Measurements from ENCODE around the gene NDST1. TPM values are rescaled to one million over a fixed set of nuclear protein-coding genes. Genes with fewer than 3 reads are reported as not detected.

NDST1 gene
- total RNA-seq, 1 experiment from 2014 or later: 33.1 TPM

DNA sequence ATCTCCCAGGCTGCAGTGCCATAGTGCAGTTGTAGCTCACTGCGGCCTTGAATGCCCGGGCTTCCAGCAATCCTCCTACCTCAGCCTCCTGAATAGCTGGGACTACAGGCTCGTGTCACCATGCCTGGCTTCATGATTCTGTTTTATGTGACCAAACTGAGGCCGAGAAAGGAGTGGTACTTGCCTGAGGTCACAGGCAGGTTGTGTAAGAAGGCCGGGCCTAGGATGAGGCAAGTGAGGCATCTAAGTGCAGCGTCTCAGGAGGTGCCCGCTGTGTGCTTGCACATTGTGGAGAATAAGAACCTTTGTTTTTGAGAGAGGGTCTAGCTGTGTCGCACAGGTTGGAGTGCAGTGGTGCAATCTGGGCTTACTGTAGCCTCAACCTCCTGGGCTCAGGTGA is 2.1 kb upstream of the NDST1 start:
- Histone ChIP-seq H3K4me3 (replicated peaks in 1 of 2; ENCODE audit: low read depth in 1 of 2, low read length in 2 of 2) (no peak overlapping the region), H3K79me2 (ENCODE audit: insufficient read depth, low read length) (peaks cover 78% of the 10 kb centered on the region), H3K9me2 (ENCODE audit: insufficient read depth) (no peaks in the 10 kb centered on the region), H3K27me3 (ENCODE audit: insufficient read depth, low read length) (no peaks in the 10 kb centered on the region), H3K9me3 (ENCODE audit: control insufficient read depth in 1 of 2, insufficient read depth in 1 of 2, low read depth in 1 of 2, low read length in 2 of 2) (no peaks in the 10 kb centered on the region), H3K4me1 (ENCODE audit: control insufficient read depth in 1 of 2, insufficient read depth in 2 of 2, low read length in 2 of 2) (peaks cover 3 to 39% of the 10 kb centered on the region in 2 experiments; a peak in 3 of 4 replicates), H3K9ac (ENCODE audit: low read length) (no peak overlapping the region), H2AFZ (ENCODE audit: low read depth, low read length, poor library complexity, severe bottlenecking) (no peak overlapping the region), H3K27ac (ENCODE audit: low read depth, low read length) (no peak overlapping the region), H3K36me3 (ENCODE audit: control insufficient read depth in 1 of 2, insufficient read depth in 2 of 2, low read length in 2 of 2) (no peaks in the 10 kb centered on the region), H4K20me1 (ENCODE audit: insufficient read depth) (no peaks in the 10 kb centered on the region; the same call in 1 of the 2 replicates), H3K4me2 (ENCODE audit: low read length) (no peak overlapping the region)
- ATAC-seq: no peak
- intact Hi-C loops (cut with micrococcal nuclease): no loop called here
- ChIA-PET POLR2A (no interaction called here), RAD21 (ENCODE audit: low non-redundant PET in 1 of 2, low total read pairs in 2 of 2, uncharacterized antibody in 2 of 2, unreplicated experiment in 2 of 2) (no interaction called here), CTCF (no interaction called here)
- no peak for DNase-seq (ENCODE audit: low read depth, low spot score)
- no peak for TF ChIP-seq EZH2phosphoT487 (IDR thresholded peaks at IDR 0.05; ENCODE audit: borderline replicate concordance)
- TF ChIP-seq ZNF274 (IDR thresholded peaks at IDR 0.05; ENCODE audit: low read depth, low read length): no peak
- TF ChIP-seq SP1 (IDR thresholded peaks at IDR 0.05; ENCODE audit: low read depth): no peak
- TF ChIP-seq EGR1 (IDR thresholded peaks at IDR 0.05; ENCODE audit: low read depth): no peak
- no peak for TF ChIP-seq TCF7L2 (IDR thresholded peaks at IDR 0.05; ENCODE audit: borderline replicate concordance, extremely low read depth, insufficient read depth, insufficient read length)
- TF ChIP-seq SIN3A (IDR thresholded peaks at IDR 0.05; ENCODE audit: low read depth): no peak
- no peak for TF ChIP-seq YY1 (IDR thresholded peaks at IDR 0.05; ENCODE audit: extremely low read depth, insufficient replicate concordance, low read depth, low read length)
- no peak for TF ChIP-seq EZH2 (IDR thresholded peaks at IDR 0.05)
- no peak for TF ChIP-seq JUND (IDR thresholded peaks at IDR 0.05)
- no TSS peak for BruUV-seq (replicated peaks)

DNA sequence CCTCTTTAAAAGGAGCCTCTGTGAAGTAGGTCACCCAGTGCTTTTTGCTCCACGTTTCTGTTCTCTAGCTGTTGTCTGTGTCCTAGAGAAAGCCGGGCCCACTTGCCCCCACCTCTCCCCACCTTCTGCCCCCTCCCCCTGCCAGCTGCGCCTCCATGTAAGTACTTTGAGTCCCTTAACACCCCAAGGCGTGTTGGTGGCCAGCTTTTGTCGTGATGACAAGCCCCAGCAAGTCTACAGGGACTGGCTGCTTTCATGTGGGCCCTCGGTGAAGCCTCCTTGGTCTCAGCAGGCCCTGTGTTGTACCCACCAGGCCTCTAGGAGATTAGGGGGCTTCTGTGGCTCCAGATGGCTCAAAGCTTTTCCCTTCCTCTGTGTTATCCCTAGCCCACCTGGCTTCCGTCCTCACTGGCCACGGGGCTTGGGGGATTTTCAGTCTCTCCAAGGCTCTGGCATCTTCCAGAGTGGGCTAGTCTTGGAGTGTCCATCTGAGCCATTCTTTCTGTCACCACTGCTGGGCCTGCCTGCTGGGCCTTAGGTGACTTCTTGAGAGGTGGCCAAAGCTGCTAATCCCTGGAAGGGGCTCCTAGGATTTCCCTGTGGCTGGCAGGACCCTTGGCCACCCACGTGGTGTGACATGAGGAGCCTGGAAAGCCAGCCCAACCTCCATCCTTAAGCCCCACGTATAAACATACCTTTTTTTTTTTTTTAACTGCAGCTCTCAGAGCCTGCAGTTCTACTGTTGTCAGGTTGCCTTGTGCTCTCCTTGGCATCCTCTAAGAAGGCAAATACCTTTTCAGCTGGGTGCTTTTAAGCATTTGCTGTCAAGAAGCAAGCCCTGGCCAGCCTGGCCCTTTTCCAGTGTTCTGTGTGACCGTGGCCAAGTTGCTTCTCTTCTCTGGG is 1.1 kb upstream of the NDST1 start:
- BruUV-seq (replicated peaks): no TSS peak
- ChIA-PET POLR2A (no interaction called here), RAD21 (ENCODE audit: low non-redundant PET in 1 of 2, low total read pairs in 2 of 2, uncharacterized antibody in 2 of 2, unreplicated experiment in 2 of 2) (no interaction called here), CTCF (no interaction called here)
- Histone ChIP-seq H3K36me3 (ENCODE audit: control insufficient read depth in 1 of 2, insufficient read depth in 2 of 2, low read length in 2 of 2) (no peaks in the 10 kb centered on the region), H2AFZ (ENCODE audit: low read depth, low read length, poor library complexity, severe bottlenecking) (no peak overlapping the region), H3K9me3 (ENCODE audit: control insufficient read depth in 1 of 2, insufficient read depth in 1 of 2, low read depth in 1 of 2, low read length in 2 of 2) (no peaks in the 10 kb centered on the region), H3K27me3 (ENCODE audit: insufficient read depth, low read length) (no peaks in the 10 kb centered on the region), H3K4me2 (ENCODE audit: low read length) (no peak overlapping the region), H3K4me1 (ENCODE audit: control insufficient read depth in 1 of 2, insufficient read depth in 2 of 2, low read length in 2 of 2) (peaks cover 8 to 45% of the 10 kb centered on the region in 2 experiments; a peak in 3 of 4 replicates), H3K9me2 (ENCODE audit: insufficient read depth) (no peaks in the 10 kb centered on the region), H3K79me2 (ENCODE audit: insufficient read depth, low read length) (peaks cover 78% of the 10 kb centered on the region), H3K9ac (ENCODE audit: low read length) (no peak overlapping the region), H3K4me3 (replicated peaks in 1 of 2; ENCODE audit: low read depth in 1 of 2, low read length in 2 of 2) (no peak overlapping the region), H3K27ac (ENCODE audit: low read depth, low read length) (no peak overlapping the region), H4K20me1 (ENCODE audit: insufficient read depth) (no peaks in the 10 kb centered on the region; the same call in 1 of the 2 replicates)
- intact Hi-C loops (cut with micrococcal nuclease): no loop called here
- ATAC-seq (no peak), DNase-seq (ENCODE audit: low read depth, low spot score) (no peak)
- no peak for TF ChIP-seq EZH2phosphoT487 (IDR thresholded peaks at IDR 0.05; ENCODE audit: borderline replicate concordance)
- no peak for TF ChIP-seq SRF (IDR thresholded peaks at IDR 0.05; ENCODE audit: low read depth)
- TF ChIP-seq, protein P1, sequence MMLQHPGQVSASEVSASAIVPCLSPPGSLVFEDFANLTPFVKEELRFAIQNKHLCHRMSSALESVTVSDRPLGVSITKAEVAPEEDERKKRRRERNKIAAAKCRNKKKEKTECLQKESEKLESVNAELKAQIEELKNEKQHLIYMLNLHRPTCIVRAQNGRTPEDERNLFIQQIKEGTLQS (IDR thresholded peaks at IDR 0.05): no peak
- no peak for TF ChIP-seq SP1 (IDR thresholded peaks at IDR 0.05; ENCODE audit: low read depth)
- TF ChIP-seq ELF1 (IDR thresholded peaks at IDR 0.05; ENCODE audit: borderline replicate concordance, low read depth): no peak
- TF ChIP-seq ZNF274 (IDR thresholded peaks at IDR 0.05; ENCODE audit: low read depth, low read length): no peak
- no peak for TF ChIP-seq RAD21 (IDR thresholded peaks at IDR 0.05; ENCODE audit: low read depth)
- TF ChIP-seq EZH2 (IDR thresholded peaks at IDR 0.05): no peak
- TF ChIP-seq MAX (IDR thresholded peaks at IDR 0.05): no peak
- no peak for TF ChIP-seq YY1 (IDR thresholded peaks at IDR 0.05; ENCODE audit: extremely low read depth, insufficient replicate concordance, low read depth, low read length)
- TF ChIP-seq ZFX (IDR thresholded peaks at IDR 0.05): no peak
- TF ChIP-seq CEBPB (IDR thresholded peaks at IDR 0.05; ENCODE audit: low read depth): no peak
- TF ChIP-seq POLR2A (IDR thresholded peaks at IDR 0.05; ENCODE audit: borderline replicate concordance, extremely low read depth, insufficient read depth, insufficient read length): no peak
